ENCODE measurements around the gene FBXW8.

FBXW8 gene

DNA sequence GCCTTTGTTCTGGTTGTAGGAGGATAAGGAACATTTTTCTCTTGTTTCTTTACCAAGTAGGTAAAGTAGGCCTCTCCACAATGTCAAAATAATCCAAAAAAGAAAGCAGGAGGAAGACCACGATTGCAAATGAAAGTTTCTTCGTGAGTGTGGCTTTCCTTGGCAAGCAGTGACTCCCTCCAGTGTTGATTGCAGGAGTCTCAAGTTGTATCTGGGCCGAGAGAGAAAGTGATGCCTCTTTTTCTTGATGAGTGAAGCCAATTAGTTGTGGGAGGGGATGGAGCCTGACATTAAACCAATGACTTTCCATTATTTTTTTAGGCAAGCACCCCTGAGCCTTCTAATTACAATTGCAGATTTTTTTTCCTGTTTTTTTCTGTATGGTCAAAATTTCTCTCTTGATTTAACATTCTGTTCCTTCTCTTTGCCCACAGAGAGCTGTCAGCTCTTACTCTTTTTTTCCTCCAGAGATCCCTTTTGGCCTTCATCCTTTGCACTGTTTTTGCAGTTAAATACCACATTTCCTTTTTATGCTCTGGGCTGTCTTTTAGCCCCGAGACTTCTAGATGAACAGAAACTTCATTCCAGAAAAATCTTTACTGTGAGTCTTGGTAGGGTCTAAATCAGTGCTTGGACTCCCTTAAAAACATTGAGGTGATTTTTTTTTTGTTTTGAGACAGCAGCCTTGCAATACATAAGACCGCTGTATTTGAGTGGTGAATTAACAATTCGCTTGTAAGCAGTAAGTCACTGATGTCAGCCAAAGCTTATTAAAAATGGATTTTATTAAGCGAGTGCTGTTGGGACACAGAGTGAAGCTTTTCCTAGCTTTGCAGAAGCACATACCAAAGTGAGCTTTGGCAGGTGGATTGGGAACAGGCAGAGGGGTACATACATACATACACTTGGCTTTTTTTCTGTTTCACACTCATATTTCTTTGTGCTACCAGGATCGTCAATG, 15.8 kb downstream of the FBXW8 start:
- DNase-seq (ENCODE audit: low spot score): no peak
- CTCF ChIA-PET: no interaction called here
- POLR2A ChIA-PET (ENCODE audit: low non-redundant PET): no interaction called here
- H3K27ac ChIP-seq: no peak overlapping the region
- TF ChIP-seq, protein P1, sequence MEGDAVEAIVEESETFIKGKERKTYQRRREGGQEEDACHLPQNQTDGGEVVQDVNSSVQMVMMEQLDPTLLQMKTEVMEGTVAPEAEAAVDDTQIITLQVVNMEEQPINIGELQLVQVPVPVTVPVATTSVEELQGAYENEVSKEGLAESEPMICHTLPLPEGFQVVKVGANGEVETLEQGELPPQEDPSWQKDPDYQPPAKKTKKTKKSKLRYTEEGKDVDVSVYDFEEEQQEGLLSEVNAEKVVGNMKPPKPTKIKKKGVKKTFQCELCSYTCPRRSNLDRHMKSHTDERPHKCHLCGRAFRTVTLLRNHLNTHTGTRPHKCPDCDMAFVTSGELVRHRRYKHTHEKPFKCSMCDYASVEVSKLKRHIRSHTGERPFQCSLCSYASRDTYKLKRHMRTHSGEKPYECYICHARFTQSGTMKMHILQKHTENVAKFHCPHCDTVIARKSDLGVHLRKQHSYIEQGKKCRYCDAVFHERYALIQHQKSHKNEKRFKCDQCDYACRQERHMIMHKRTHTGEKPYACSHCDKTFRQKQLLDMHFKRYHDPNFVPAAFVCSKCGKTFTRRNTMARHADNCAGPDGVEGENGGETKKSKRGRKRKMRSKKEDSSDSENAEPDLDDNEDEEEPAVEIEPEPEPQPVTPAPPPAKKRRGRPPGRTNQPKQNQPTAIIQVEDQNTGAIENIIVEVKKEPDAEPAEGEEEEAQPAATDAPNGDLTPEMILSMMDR (conservative IDR thresholded peaks at IDR 0.05; ENCODE audit: low read depth): no peak

DNA sequence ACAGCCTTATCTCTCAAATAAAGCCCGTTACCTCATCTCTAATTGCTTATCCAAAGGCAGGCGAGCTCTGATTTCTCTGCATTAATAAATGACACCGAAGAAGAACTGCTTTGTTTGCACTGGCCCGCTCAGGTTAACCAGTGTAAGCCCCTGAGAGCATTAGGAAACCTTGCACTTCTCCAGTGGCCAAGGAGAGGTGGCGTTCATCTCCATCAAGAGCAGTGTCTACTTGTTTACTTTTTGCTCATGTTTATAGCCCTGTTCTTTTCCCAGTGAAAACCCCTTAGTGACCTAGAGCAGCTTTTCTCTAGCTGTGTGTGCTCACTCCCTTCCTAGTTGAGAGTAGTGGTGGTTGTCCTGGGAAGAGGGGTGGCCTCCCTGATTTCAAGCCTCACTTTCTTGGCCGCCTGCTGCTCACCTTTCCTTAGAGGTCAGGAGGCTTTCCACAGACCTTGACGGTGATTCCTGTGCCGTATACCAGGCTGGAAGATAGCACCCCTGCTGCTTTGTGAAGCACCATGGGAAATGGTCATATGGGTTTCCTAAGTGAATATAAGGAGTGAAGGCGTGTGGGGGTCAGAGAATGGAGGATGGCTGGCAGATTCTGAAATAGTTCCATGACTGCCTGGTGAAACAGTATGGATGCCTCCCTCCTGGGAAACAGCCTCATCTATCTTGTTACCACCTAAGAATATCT, 16.6 kb downstream of the FBXW8 start:
- TF ChIP-seq, protein P1 (conservative IDR thresholded peaks at IDR 0.05; ENCODE audit: low read depth): no peak
- ChIA-PET POLR2A (ENCODE audit: low non-redundant PET) (no interaction called here), CTCF (no interaction called here)
- DNase-seq (ENCODE audit: low spot score): no peak
- no peak overlapping the region for H3K27ac ChIP-seq

DNA sequence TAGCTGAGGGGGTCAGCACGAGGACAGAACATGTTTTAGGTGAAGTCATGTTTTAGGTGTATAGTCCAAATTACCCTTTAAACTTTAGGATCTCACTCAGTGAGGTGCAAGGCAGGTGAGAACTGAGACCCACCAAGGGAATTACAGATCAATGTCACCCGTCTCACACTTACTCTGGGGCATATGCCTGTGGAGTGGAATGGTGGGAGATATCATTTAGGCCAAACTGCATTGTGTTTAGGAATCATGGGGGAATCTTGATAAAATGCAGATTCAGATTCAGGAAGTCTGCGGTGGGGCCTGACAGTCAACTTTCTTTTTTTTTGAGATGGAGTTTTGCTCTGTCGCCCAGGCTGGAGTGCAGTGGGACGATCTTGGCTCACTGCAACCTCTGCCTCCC, 17.8 kb downstream of the FBXW8 start:
- no peak for DNase-seq (ENCODE audit: low spot score)
- TF ChIP-seq, protein P1 (conservative IDR thresholded peaks at IDR 0.05; ENCODE audit: low read depth): no peak
- ChIA-PET POLR2A (ENCODE audit: low non-redundant PET) (no interaction called here), CTCF (interaction anchor here (0.6 to 0.7 kb wide), 2 partner anchors 123 to 272 kb away, joined by 3 to 4 read pairs; no protein-coding TSS in a partner anchor)
- no peak overlapping the region for H3K27ac ChIP-seq

DNA sequence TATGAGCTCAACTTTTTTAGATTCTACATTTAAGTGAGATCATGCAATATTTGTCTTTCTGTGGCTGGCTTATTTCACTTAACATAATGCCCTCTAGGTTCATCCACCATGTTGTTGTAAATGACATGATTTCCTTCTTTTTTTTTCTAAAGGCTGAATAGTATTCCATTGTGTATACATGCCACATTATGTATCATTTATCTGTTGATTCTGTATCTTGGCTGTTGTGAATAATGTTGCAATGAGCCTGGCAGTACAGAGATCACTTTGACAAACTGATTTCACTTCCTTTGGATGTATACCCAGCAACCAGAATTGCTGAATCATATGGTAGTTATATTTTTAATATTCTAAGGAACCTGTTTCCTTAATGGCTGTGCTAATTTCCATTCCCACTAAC, 19.1 kb downstream of the FBXW8 start:
- POLR2A ChIA-PET (ENCODE audit: low non-redundant PET): no interaction called here
- no peak for DNase-seq (ENCODE audit: low spot score)
- TF ChIP-seq, protein P1 (conservative IDR thresholded peaks at IDR 0.05; ENCODE audit: low read depth): no peak
- H3K27ac ChIP-seq: no peak overlapping the region
- CTCF ChIA-PET: interaction anchor here (0.6 kb wide), 1 partner anchor 99 kb away, joined by 5 read pairs; no protein-coding TSS in a partner anchor

DNA sequence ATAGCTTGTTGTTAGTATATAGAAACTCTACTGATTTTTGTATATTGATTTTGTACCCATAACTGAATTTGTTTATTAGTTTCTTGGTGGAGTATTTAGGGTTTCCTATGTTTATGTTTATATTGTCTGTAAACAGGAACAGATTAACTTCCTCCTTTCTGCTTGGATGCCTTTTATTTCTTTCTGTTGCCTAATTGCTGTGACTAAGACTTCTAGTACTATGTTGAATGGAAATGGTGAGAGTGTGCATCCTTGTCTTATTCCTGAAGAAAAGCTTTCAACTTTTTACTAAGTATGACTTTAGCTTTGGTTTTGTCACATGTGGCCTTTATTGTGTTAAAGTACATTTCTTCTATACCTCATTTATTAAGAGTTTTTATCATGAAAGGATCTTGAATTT, 20.9 kb downstream of the FBXW8 start:
- no peak for DNase-seq (ENCODE audit: low spot score)
- TF ChIP-seq, protein P1 (conservative IDR thresholded peaks at IDR 0.05; ENCODE audit: low read depth): no peak
- ChIA-PET CTCF (interaction anchor here (0.6 to 1.1 kb wide), 4 partner anchors 11 to 675 kb away, joined by 3 to 4 read pairs (median 3); no protein-coding TSS in a partner anchor), POLR2A (ENCODE audit: low non-redundant PET) (no interaction called here)
- H3K27ac ChIP-seq: no peak overlapping the region

DNA sequence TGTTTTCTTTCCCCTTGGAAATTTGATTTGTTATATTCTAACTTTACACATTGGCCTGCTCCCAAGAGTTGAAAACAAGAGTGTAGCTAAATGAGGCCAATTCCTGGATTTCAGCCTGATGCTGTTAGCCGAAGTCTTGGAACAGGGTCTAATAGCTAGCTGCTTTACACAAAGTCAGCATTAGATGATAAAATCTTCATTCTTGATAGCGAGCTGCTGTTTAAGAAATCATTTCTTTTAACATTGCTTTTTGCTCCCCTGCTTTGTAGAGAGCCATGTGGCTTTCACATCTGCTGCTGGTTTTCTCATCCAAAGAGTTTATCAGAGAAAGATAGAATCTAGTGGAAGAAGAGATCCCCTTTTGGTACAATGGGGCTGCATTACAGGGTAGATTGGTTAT, 22.3 kb downstream of the FBXW8 start:
- ChIA-PET CTCF (no interaction called here), POLR2A (ENCODE audit: low non-redundant PET) (no interaction called here)
- DNase-seq (ENCODE audit: low spot score): no peak
- H3K27ac ChIP-seq: no peak overlapping the region
- TF ChIP-seq, protein P1 (conservative IDR thresholded peaks at IDR 0.05; ENCODE audit: low read depth): no peak

Measured in RWPE1 (cell line).